ENCODE results near the gene OR8G5.

The OR8G5 gene

DNA sequence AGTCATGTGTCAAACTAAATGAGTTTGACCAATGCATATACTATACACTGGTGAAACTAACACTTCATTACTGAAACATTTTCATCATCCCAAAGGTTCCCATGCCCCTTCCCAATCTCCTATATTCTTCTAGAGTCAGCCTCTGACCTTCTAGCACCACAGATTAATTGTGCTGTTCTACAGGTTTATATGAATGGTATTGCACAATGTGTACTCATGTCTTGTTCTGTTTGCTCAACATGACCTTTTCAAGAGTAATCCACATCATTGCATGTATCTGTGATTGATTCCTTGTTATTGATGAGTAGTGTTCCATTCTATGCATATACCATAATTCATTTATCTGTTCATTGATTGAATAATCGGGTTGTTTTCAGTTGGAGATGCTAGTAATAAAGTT is 22.8 kb upstream of the OR8G5 start (continued):
- TF ChIP-seq, protein P1, sequence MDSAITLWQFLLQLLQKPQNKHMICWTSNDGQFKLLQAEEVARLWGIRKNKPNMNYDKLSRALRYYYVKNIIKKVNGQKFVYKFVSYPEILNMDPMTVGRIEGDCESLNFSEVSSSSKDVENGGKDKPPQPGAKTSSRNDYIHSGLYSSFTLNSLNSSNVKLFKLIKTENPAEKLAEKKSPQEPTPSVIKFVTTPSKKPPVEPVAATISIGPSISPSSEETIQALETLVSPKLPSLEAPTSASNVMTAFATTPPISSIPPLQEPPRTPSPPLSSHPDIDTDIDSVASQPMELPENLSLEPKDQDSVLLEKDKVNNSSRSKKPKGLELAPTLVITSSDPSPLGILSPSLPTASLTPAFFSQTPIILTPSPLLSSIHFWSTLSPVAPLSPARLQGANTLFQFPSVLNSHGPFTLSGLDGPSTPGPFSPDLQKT (IDR thresholded peaks at IDR 0.05; ENCODE audit: borderline replicate concordance, low read depth, low read length), result no peak
- TF ChIP-seq ZNF776 (tag by site-specific recombination; IDR thresholded peaks at IDR 0.05; ENCODE audit: borderline replicate concordance) (no peak), ZNF654 (tag by site-specific recombination; IDR thresholded peaks at IDR 0.05; ENCODE audit: low read depth) (no peak), ZNF2 (tag by site-specific recombination; IDR thresholded peaks at IDR 0.05) (no peak), ZNF292 (tag by site-specific recombination; IDR thresholded peaks at IDR 0.05; ENCODE audit: borderline replicate concordance, low read depth) (no peak), SCRT1 (tag by site-specific recombination; IDR thresholded peaks at IDR 0.05; ENCODE audit: borderline replicate concordance) (no peak)

DNA sequence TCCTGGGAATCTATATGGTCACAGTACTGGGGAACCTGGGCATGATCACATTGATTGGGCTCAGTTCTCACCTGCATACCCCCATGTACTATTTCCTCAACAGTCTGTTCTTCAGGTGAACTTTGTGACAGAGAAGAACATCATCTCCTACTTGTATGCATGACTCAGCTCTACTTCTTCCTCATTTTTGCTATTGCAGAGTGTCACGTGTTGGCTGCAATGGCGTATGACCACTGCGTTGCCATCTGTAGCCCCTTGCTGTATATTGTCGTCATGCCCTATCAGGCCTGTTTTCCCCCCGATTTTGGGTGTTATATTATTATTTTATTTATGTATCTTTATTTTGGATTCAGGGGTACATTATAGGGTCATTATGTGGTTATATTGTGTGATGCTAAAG is 17.7 kb upstream of the OR8G5 start:
- POLR2A ChIA-PET, result no interaction called here
- no peak overlapping the region for H3K4me3 ChIP-seq (ENCODE audit: low read depth, low read length)
- no peaks in the 10 kb centered on the region for H3K36me3 ChIP-seq (ENCODE audit: control insufficient read depth in 2 of 2, insufficient read depth in 1 of 2, low read length in 2 of 2)
- no peak overlapping the region for H3K27ac ChIP-seq (ENCODE audit: extremely low read depth, low read depth, low read length)
- H3K4me1 ChIP-seq (ENCODE audit: control insufficient read depth, insufficient read depth, low read length), result no peaks in the 10 kb centered on the region
- TF ChIP-seq, protein P2, sequence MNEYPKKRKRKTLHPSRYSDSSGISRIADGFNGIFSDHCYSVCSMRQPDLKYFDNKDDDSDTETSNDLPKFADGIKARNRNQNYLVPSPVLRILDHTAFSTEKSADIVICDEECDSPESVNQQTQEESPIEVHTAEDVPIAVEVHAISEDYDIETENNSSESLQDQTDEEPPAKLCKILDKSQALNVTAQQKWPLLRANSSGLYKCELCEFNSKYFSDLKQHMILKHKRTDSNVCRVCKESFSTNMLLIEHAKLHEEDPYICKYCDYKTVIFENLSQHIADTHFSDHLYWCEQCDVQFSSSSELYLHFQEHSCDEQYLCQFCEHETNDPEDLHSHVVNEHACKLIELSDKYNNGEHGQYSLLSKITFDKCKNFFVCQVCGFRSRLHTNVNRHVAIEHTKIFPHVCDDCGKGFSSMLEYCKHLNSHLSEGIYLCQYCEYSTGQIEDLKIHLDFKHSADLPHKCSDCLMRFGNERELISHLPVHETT (tag by site-specific recombination; IDR thresholded peaks at IDR 0.05), result no peak
- TF ChIP-seq SP2 (tag by site-specific recombination; IDR thresholded peaks at IDR 0.05), result no peak
- TF ChIP-seq, protein P3, sequence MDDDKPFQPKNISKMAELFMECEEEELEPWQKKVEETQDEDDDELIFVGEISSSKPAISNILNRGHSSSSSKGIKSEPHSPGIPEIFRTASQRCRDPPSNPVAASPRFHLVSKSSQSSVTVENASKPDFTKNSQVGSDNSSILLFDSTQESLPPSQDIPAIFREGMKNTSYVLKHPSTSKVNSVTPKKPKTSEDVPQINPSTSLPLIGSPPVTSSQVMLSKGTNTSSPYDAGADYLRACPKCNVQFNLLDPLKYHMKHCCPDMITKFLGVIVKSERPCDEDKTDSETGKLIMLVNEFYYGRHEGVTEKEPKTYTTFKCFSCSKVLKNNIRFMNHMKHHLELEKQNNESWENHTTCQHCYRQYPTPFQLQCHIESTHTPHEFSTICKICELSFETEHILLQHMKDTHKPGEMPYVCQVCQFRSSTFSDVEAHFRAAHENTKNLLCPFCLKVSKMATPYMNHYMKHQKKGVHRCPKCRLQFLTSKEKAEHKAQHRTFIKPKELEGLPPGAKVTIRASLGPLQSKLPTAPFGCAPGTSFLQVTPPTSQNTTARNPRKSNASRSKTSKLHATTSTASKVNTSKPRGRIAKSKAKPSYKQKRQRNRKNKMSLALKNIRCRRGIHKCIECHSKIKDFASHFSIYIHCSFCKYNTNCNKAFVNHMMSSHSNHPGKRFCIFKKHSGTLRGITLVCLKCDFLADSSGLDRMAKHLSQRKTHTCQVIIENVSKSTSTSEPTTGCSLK (tag by site-specific recombination; IDR thresholded peaks at IDR 0.05), result no peak
- TF ChIP-seq, protein P4, sequence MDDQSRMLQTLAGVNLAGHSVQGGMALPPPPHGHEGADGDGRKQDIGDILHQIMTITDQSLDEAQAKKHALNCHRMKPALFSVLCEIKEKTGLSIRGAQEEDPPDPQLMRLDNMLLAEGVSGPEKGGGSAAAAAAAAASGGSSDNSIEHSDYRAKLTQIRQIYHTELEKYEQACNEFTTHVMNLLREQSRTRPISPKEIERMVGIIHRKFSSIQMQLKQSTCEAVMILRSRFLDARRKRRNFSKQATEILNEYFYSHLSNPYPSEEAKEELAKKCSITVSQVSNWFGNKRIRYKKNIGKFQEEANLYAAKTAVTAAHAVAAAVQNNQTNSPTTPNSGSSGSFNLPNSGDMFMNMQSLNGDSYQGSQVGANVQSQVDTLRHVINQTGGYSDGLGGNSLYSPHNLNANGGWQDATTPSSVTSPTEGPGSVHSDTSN (CRISPR knock-in tag; IDR thresholded peaks at IDR 0.05), result no peak
- TF ChIP-seq ZNF571 (tag by site-specific recombination; IDR thresholded peaks at IDR 0.05), result no peak
- no peaks in the 10 kb centered on the region for H3K9me3 ChIP-seq (ENCODE audit: control insufficient read depth, insufficient read depth, low read depth, low read length)
- CTCF ChIA-PET, result no interaction called here

DNA sequence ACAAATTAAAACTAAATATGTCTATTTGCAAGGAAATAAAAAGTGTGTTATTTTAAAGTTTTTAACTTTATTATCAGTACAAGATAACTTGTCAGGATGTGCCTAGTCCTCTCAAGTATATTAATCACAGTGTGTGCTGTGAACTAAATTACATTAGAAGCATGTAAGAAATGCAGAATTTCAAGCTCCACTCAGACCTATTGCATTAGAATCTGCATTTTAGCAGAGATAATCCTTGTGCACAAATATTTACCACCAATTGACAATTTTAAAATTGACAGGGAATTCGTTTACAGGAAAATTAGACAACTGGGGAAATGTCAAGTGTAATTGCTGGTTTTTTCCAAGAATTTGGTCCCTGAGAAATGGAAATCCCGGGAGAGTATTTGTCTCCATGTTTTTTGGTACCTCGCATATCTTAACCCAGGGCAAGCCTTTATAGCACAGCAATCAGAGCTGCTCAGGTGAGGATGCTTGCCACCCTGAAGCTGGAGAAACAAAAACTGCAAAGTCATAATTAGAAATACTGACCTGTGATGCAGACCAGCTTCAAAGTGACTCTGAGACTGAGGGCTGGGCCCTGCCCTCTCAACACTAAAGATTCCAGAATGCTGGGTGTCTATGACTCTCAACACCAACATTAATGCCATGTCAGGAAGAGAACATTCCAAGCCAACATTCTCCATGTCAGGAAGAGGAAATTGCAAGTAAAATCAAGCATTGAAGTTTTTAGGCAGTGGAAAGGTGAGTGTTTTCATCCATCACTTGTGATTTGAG is 15.4 kb upstream of the OR8G5 start, which contains the start of gene OR8G1:
Gene OR8G1 (plus strand): TSS at position 475 of the 777 bp plus-strand sequence. CDS start 8,581 bp downstream, outside the sequence.
- CTCF ChIA-PET, result no interaction called here
- no peak for TF ChIP-seq ZNF626 (tag by site-specific recombination; IDR thresholded peaks at IDR 0.05)
- TF ChIP-seq, protein P5, sequence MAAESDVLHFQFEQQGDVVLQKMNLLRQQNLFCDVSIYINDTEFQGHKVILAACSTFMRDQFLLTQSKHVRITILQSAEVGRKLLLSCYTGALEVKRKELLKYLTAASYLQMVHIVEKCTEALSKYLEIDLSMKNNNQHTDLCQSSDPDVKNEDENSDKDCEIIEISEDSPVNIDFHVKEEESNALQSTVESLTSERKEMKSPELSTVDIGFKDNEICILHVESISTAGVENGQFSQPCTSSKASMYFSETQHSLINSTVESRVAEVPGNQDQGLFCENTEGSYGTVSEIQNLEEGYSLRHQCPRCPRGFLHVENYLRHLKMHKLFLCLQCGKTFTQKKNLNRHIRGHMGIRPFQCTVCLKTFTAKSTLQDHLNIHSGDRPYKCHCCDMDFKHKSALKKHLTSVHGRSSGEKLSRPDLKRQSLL (tag by site-specific recombination; IDR thresholded peaks at IDR 0.05), result no peak
- TF ChIP-seq, protein P6, sequence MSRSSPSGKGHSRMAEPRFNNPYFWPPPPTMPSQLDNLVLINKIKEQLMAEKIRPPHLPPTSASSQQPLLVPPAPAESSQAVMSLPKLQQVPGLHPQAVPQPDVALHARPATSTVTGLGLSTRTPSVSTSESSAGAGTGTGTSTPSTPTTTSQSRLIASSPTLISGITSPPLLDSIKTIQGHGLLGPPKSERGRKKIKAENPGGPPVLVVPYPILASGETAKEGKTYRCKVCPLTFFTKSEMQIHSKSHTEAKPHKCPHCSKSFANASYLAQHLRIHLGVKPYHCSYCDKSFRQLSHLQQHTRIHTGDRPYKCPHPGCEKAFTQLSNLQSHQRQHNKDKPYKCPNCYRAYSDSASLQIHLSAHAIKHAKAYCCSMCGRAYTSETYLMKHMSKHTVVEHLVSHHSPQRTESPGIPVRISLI (tag by site-specific recombination; IDR thresholded peaks at IDR 0.05), result no peak
- TF ChIP-seq, protein P7, sequence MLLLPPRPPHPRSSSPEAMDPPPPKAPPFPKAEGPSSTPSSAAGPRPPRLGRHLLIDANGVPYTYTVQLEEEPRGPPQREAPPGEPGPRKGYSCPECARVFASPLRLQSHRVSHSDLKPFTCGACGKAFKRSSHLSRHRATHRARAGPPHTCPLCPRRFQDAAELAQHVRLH (tag by site-specific recombination; IDR thresholded peaks at IDR 0.05), result no peak
- no peak for TF ChIP-seq ZNF10 (tag by site-specific recombination; IDR thresholded peaks at IDR 0.05)
- TF ChIP-seq, protein P8, sequence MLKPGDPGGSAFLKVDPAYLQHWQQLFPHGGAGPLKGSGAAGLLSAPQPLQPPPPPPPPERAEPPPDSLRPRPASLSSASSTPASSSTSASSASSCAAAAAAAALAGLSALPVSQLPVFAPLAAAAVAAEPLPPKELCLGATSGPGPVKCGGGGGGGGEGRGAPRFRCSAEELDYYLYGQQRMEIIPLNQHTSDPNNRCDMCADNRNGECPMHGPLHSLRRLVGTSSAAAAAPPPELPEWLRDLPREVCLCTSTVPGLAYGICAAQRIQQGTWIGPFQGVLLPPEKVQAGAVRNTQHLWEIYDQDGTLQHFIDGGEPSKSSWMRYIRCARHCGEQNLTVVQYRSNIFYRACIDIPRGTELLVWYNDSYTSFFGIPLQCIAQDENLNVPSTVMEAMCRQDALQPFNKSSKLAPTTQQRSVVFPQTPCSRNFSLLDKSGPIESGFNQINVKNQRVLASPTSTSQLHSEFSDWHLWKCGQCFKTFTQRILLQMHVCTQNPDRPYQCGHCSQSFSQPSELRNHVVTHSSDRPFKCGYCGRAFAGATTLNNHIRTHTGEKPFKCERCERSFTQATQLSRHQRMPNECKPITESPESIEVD (tag by site-specific recombination; IDR thresholded peaks at IDR 0.05), result no peak
- no peak for TF ChIP-seq ZNF501 (tag by site-specific recombination; IDR thresholded peaks at IDR 0.05)
- TF ChIP-seq, protein P9, sequence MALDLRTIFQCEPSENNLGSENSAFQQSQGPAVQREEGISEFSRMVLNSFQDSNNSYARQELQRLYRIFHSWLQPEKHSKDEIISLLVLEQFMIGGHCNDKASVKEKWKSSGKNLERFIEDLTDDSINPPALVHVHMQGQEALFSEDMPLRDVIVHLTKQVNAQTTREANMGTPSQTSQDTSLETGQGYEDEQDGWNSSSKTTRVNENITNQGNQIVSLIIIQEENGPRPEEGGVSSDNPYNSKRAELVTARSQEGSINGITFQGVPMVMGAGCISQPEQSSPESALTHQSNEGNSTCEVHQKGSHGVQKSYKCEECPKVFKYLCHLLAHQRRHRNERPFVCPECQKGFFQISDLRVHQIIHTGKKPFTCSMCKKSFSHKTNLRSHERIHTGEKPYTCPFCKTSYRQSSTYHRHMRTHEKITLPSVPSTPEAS (tag by site-specific recombination; IDR thresholded peaks at IDR 0.05), result no peak
- TF ChIP-seq ZNF555 (tag by site-specific recombination; conservative IDR thresholded peaks at IDR 0.05), result no peak

More for the DNA sequence above, 15.4 kb upstream of the OR8G5 start, which contains the start of gene OR8G1:
- H3K9me3 ChIP-seq (ENCODE audit: control insufficient read depth, insufficient read depth, low read depth, low read length), result no peaks in the 10 kb centered on the region
- no peaks in the 10 kb centered on the region for H3K36me3 ChIP-seq (ENCODE audit: control insufficient read depth in 2 of 2, insufficient read depth in 1 of 2, low read length in 2 of 2)
- H3K4me3 ChIP-seq (ENCODE audit: low read depth, low read length), result no peak within 1 kb of the TSS
- POLR2A ChIA-PET, result no interaction called here
- no peak within 1 kb of the TSS for H3K27ac ChIP-seq (ENCODE audit: extremely low read depth, low read depth, low read length)
- H3K4me1 ChIP-seq (ENCODE audit: control insufficient read depth, insufficient read depth, low read length), result no peaks in the 10 kb centered on the region

Measured in HEK293 (cell line).